Stimulated activated naive CD8-positive, alpha-beta T cell treated with anti-CD3 and anti-CD28 coated beads, Interleukin-15, amount 100 ng/mL, for 72 hours (primary cell): ENCODE data around the gene LDLRAD4.
A peak's percentile ranks its signal among the peaks of the same experiment; 100 is the strongest.

Experiments used
- ATAC-seq: fragments of 150-1000 bp; cut with Tn5 transposase; 2 replicates; pipeline ENCODE4 v1.10.0; 2021; ENCODE audit warnings: mild to moderate bottlenecking, moderate library complexity
- DNase-seq, 2 donors: peaks; one replicate each; pipeline ENCODE4 v3.0.0; 2021 to 2022
- H3K27ac Mint-ChIP-seq, 2 donors: one replicate each; pipeline ENCODE4 v1.8.0; 2022; ENCODE audit warnings: mild to moderate bottlenecking in 2 of 2, mixed read lengths in 2 of 2, moderate library complexity in 2 of 2
- H3K27me3 Mint-ChIP-seq: one replicate; pipeline ENCODE4 v1.8.0; 2022; ENCODE audit warnings: mixed read lengths
- H3K4me1 Mint-ChIP-seq: one replicate; pipeline ENCODE4 v1.8.0; 2022; ENCODE audit warnings: mild to moderate bottlenecking, mixed read lengths
- H3K4me3 Mint-ChIP-seq, 2 donors: one replicate each; pipeline ENCODE4 v1.8.0; 2022; ENCODE audit warnings: mild to moderate bottlenecking in 2 of 2, mixed read lengths in 2 of 2, moderate library complexity in 1 of 2
- H3K9me3 Mint-ChIP-seq, 2 donors: one replicate each; pipeline ENCODE4 v1.8.0; 2022; ENCODE audit warnings: mixed read lengths in 2 of 2

The LDLRAD4 gene

DNA sequence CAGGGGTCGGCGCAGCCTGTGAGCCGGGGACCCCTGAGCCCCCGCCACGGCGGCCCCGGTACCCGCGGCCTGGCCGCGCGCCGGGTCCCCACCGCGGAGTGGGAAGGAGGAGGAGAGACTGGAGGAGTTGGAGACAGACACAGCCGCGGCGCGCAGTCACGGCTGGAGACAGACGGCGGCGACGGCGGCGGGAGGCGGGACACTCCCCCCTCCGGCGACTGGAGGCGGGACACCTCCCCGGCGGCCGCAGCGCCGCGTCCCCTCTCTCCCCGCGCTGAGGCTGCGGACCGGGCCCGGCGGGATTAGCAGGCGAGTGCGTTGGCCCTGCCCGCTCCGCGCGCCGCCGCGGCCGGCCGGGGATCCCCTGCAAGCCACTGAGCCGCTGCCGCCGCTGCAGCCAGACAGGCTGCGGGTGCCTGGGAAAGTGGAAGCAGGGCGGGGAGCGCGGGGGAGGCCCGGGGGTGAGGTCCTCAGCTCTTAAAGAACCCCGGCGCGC is 1.0 kb upstream of the LDLRAD4 start:
- no peaks in the 10 kb centered on the region for H3K9me3 Mint-ChIP-seq
- DNase-seq (peak; percentile 71 to 76), ATAC-seq (peak; percentile 59)
- H3K27me3 Mint-ChIP-seq, result peaks cover 36% of the 10 kb centered on the region
- H3K4me1 Mint-ChIP-seq, result peaks cover 47% of the 10 kb centered on the region
- peak overlapping the region; percentile 82 to 84 for H3K4me3 Mint-ChIP-seq
- H3K27ac Mint-ChIP-seq, result no peak overlapping the region

DNA sequence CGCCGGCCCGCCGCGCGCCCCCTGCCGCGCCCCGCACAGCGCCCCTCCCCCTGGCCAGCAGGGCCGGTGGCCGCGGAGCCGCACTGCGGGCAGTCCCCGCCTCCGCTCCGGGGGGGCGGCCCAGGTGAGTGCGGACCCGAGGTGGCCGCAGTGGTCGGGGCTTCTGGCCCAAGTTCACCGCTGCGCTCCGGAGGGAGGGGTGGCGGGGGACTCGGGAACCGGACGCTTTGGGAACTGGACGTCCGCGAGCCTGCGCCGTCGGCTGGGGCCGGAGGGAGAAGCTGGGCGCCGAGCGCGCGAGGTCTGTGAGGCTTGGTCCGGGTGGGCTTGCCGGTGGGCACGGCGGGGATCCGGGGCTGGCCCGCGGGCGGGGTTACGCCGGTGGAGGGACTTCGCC is 591 bp upstream of the LDLRAD4 start:
- Mint-ChIP-seq H3K9me3 (no peaks in the 10 kb centered on the region), H3K4me3 (peak overlapping the region; percentile 61 to 89), H3K27me3 (peaks cover 36% of the 10 kb centered on the region), H3K27ac (no peak overlapping the region), H3K4me1 (peaks cover 51% of the 10 kb centered on the region)
- DNase-seq, result peak in 1 of 2 donors; percentile 39
- no peak for ATAC-seq

DNA sequence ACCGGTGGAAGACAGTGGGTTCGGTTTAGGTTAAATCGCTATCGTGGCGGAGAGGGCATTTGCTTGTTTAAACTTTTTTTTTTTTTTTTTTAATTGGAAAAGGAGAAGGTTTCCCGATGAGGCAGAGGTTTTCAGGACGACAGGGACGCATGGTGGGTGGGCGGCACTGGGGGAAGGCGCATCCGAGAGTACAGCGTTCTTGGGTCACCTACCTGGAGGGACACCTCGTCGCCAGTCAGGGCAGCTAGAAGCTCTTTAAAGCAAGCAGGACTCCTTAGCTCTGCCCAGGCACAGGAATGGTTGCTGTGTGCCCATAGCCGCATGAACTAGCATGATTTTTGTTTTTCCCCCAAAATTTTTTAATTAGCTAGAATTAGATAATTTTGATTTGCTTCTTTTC is 437 bp downstream of the LDLRAD4 start:
- peak overlapping the region; percentile 87 to 89 for H3K4me3 Mint-ChIP-seq
- DNase-seq (no peak), ATAC-seq (no peak)
- H3K27me3 Mint-ChIP-seq, result peaks cover 32% of the 10 kb centered on the region
- H3K27ac Mint-ChIP-seq, result peak overlapping the region in 1 of 2 donors; percentile 89
- no peaks in the 10 kb centered on the region for H3K9me3 Mint-ChIP-seq
- H3K4me1 Mint-ChIP-seq, result peaks cover 55% of the 10 kb centered on the region

DNA sequence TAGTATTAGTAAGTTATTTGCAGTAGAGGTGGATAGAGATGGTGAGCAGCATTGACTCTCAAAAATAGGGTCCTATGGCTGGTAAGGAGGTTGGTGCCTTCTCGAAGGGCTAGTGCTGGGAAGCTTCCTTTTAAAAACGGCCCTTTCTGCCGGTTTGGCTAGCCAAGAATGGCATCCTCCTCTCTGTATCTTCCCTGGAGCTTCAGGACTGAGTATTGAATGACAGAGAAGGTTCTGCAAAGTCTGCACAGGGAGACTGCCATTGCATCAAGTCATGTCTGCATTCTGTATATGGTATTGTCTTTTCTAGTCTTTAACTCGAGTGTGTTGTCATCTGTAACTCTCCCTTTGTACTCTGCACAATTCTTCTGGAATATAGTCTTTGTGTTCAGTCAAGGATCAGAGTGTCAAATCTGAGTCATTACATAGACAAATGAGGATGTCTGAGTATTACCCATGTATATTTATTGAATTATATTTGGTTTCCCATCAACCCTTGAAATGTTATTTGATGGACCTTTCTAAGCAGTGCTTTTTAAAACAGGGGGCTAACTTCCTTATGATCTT is 1.1 kb downstream of the LDLRAD4 start:
- H3K27ac Mint-ChIP-seq, result peak overlapping the region in 1 of 2 donors; percentile 89
- DNase-seq (no peak), ATAC-seq (no peak)
- peak overlapping the region; percentile 87 to 89 for H3K4me3 Mint-ChIP-seq
- peaks cover 55% of the 10 kb centered on the region for H3K4me1 Mint-ChIP-seq
- H3K9me3 Mint-ChIP-seq, result no peaks in the 10 kb centered on the region
- peaks cover 27% of the 10 kb centered on the region for H3K27me3 Mint-ChIP-seq

DNA sequence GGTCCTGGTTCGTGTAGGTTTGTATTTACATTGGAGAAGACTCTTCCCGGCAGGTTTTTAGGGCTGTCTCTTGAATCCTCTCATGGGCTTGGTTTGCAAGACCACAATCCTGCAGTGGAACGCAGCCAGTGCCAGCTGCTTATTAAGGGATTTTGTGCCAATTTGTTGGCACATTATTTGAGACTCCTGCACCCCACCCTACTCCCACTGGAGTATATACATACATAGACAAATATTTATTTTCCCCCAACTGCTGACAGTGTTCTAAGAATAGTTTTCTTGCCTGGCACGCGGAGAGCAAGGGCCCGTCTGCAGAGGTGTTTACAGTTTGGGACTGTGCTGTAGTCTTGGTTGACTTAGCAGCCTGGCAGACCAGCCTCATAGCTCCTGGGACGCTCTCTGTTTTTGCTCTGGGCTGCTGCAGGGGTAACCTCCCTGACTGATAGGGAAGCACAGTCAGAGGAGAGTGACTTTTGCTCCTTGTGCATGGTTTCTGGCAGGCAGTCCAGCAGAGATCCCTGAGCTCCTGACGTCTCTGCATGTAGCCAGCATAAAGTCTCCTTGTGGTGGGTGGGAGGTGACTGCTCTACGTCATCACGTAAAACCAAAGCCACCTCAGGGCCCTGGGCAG is 1.9 kb downstream of the LDLRAD4 start:
- peak overlapping the region; percentile 60 to 87 for H3K4me3 Mint-ChIP-seq
- H3K4me1 Mint-ChIP-seq, result peaks cover 55% of the 10 kb centered on the region
- peaks cover 19% of the 10 kb centered on the region for H3K27me3 Mint-ChIP-seq
- DNase-seq, result no peak
- peak overlapping the region in 1 of 2 donors; percentile 9 for H3K27ac Mint-ChIP-seq
- no peak for ATAC-seq
- no peaks in the 10 kb centered on the region for H3K9me3 Mint-ChIP-seq

DNA sequence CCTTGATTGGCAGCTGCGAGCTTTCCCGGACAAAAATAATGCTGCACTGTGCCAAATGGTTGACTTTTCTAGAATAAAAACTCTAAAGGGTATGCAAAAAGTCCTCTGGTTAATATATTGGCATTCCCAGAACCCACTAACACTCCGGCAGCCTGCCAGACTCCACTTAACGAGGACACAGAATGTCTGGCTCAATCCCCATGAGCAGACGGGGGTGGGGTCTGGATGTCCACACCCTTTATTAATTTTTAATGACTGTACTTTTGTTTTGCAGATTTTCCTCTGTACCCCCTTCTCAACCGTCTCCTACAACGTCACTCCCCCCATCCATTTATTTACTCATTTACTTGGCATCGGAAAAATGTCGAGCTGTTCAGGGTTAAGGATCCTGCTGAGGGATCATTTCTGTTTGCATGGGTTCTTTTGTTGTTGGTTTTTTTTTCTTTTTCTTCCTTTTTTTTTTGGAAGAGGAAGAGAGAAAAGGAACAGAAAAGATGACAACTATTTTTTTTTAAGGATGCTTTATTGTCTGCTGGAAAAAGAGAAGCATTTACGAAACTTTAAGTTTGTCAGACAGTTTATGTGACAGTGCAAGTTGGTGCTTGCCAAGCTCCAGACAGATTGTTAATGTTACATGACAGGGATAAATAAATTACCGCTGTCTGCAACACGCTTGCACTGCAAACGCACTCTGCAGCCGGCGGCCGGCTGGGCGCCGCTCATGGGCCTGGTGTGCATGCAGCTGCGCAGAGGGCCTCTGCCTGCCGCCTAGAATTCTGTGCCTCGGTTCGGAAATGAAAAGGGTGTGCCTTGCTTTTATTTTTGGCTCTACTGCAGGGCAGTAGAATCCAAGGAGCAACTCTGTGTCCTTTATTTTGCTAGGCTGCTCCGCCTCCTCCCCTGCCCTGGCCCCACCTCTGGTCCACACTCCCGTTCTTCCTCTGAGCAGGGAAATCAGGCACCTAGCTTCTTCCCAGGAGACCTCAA is 3.6 kb downstream of the LDLRAD4 start:
- H3K4me3 Mint-ChIP-seq, result no peak overlapping the region

DNA sequence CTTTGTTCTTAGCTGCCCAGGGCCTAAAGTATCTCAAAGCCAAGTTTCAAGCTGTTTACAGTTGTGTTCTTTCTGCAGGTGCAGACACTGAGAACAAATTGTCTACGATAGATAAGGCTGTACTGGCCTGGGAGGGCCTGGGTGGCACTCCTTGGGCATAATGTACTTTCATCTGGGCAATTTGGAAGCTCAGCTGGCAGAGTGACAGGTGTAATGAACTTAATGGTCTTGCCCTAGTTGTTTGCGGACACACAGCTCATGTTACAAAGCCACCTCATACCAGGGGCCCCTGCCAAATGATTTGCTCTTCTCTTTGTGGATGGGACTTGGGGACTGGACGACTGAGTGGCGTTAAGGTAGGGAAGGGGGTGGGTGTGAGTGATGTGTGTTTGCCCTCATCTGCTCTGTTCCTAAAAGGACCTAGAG is 4.3 kb downstream of the LDLRAD4 start:
- peaks cover 46% of the 10 kb centered on the region for H3K4me1 Mint-ChIP-seq

More for the DNA sequence above, 3.6 kb downstream of the LDLRAD4 start:
- Mint-ChIP-seq H3K9me3 (no peaks in the 10 kb centered on the region), H3K4me1 (peaks cover 46% of the 10 kb centered on the region), H3K27ac (no peak overlapping the region), H3K27me3 (peaks cover 15% of the 10 kb centered on the region)
- ATAC-seq (no peak), DNase-seq (no peak)

DNA sequence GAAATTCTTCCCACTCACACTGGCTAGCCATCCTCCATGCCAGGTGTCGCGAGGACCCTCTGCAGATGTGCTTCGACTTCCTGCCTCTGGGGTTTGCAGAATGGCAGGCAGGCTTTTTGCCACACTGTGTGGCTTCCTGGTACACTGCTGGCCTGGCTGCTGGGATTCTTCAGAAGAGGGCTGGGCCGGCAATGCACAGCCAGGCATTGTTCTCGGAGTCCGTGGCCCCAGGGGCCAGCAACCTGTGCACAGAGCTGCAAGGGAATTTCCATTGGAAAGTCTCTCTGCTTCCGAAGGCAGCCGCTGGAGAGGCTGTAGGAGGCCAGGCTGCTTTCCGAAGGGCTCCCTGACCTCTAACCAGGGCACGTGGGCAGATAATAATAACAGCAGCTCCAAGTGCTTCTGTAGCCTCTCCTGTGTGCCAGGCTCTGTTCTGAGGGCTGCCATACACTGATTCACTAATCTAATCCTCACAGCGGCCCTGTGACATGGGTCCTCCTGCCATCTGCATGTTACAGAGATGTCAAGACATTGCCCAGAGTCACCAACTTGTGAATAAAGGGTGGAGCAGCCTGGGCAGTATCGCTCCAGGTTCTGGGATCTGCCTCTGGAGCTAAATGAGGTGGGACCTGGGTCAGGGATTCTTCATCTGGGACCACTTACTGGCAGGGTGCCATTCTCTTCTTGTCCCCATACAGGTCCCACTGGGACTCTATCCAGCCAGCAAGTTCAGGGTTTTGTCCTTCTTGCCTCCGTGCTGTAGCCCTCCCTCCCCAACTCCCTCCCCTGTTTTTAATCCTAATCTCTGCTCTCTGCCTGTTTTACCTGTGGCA is 5.0 kb downstream of the LDLRAD4 start:
- ATAC-seq (no peak), DNase-seq (no peak)
- Mint-ChIP-seq H3K9me3 (no peaks in the 10 kb centered on the region), H3K27ac (no peak overlapping the region), H3K27me3 (peaks cover 15% of the 10 kb centered on the region), H3K4me1 (peaks cover 46% of the 10 kb centered on the region), H3K4me3 (no peak overlapping the region)

More for the DNA sequence above, 4.3 kb downstream of the LDLRAD4 start:
- Mint-ChIP-seq H3K4me3 (no peak overlapping the region), H3K27ac (no peak overlapping the region), H3K27me3 (peaks cover 15% of the 10 kb centered on the region), H3K9me3 (no peaks in the 10 kb centered on the region)
- DNase-seq, result no peak
- no peak for ATAC-seq

DNA sequence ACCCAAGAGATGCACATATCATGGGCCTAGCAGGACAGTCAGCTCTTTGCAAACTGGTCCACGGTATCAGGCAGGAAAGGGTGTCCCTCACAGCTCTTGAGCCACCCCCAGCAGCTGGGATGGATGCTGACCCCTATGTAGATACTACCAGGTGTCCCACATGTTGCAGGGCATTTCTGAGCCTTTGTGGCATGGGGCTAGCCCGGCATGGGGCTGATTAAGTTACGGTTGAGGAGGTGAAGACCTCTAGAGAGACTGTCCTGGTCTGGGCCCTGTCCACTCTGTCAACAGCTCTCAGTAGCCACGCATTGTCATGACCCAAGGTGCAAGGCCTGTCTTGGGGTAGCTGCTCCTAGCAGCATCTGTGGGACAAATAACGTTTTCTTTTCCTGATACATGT is 6.7 kb downstream of the LDLRAD4 start:
- Mint-ChIP-seq H3K9me3 (no peaks in the 10 kb centered on the region), H3K27me3 (peaks cover 13% of the 10 kb centered on the region), H3K4me3 (no peak overlapping the region), H3K4me1 (peaks cover 40% of the 10 kb centered on the region), H3K27ac (no peak overlapping the region)
- ATAC-seq (no peak), DNase-seq (no peak)

DNA sequence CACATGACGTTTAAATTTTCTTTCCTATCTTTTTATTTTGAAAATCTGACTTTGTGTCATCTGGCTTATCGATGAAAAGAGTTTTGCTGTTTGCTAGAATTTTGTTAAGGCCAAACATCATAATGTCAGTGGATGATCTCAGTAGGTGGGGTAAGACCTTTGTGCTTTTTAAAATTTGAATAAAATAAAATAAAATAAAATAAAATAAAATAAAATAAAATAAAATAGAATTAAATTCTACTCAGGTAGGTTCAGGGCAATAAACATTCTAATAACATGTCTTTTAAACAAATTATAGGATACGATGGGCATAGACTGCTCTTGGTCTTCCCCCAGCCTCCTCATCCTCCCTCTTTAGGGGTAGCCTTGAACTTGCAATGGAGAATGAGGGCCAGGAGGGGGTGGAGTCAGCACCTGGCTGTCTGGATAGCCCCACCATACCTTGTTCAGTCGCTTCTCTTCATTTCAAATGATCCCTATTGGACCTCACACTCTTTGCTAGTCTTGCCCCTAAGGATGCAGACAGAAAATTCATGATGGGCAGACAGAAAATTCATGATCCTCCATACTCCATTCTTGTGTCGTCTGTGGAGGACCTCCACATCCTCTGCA is 8.1 kb downstream of the LDLRAD4 start:
- no peak overlapping the region for H3K27ac Mint-ChIP-seq
- ATAC-seq, result no peak
- no peaks in the 10 kb centered on the region for H3K27me3 Mint-ChIP-seq
- DNase-seq, result no peak
- H3K4me3 Mint-ChIP-seq, result no peak overlapping the region
- H3K4me1 Mint-ChIP-seq, result peaks cover 26% of the 10 kb centered on the region
- no peaks in the 10 kb centered on the region for H3K9me3 Mint-ChIP-seq

DNA sequence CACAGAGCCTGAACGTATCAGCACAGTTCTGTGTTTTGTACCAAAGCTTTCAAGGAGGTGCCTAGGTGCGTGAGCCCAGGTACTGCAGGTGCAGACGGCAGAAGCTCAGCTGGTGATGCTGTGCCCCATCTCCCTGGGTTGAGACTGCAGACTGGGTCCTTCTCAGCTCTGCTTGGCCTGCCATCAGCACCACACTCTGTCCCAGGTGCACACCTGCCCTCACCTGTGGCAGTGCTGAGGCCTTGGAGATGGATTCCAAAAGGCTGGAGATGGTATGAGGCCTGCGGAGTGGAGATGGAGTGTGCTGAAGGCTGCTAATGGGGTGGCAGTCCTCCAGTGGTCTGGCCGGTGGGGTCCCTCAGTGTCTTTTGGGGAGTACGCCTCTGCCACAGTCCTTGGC is 9.3 kb downstream of the LDLRAD4 start:
- H3K4me1 Mint-ChIP-seq, result peaks cover 19% of the 10 kb centered on the region
- H3K27ac Mint-ChIP-seq, result no peak overlapping the region
- ATAC-seq (no peak), DNase-seq (no peak)
- H3K4me3 Mint-ChIP-seq, result no peak overlapping the region
- H3K27me3 Mint-ChIP-seq, result no peaks in the 10 kb centered on the region
- H3K9me3 Mint-ChIP-seq, result no peaks in the 10 kb centered on the region

DNA sequence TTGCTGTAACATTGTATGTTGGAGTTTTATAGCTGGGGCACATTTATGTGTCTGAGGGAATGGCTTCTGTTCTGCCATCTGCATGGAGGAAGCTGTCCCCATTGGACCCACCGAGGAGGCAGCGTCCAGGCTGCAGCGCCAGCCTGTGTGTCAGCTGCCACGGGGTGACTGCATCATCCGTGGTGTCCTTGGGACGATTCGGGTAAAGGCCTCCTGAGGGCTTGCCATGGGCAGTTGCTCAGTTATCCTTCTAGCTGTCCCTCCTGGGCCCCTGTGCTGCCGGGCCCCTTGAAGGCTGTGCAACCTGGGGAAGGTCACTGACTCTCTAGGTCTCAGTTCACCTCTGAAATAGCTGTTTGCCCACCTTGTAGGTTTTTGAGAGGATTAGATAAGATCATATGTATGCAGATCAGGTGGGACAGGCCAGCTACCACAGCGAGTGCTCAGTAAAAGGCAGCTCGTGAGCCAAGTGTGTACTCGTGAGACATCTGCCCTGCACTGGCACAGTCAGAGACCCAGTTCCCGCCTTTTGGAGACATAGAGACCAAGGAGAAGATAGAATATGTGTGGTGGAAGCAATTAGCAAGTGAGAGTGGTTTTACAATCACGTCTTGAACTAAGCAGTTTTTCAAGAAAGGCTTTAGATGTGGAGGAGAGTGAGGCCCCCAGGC is 10.6 kb downstream of the LDLRAD4 start:
- DNase-seq, result no peak
- no peak for ATAC-seq
- H3K27me3 Mint-ChIP-seq, result no peaks in the 10 kb centered on the region
- peaks cover 19% of the 10 kb centered on the region for H3K4me1 Mint-ChIP-seq
- peak overlapping the region in 1 of 2 donors; percentile 34 for H3K27ac Mint-ChIP-seq
- H3K4me3 Mint-ChIP-seq, result no peak overlapping the region
- H3K9me3 Mint-ChIP-seq, result no peaks in the 10 kb centered on the region

DNA sequence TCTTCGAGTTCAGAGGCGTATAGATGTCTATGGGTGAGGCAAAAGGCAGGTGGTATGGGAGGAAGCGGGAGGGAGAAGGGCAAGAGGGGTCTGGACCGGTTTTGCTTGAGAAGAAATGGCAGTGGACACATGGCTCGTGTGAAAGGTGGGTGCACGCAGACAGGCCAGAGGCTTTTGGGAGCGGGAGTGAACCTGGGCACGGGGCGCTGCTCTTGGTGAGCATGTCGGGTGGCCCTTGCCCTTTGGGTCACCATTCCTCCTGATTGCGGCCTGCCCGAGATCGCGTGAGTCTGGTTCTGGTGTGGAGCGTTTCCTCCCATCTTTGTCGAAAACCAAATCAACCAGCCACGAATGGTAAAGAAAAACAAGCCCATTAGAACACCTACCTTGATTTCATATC is 12.6 kb downstream of the LDLRAD4 start:
- ATAC-seq, result no peak
- DNase-seq, result no peak
- Mint-ChIP-seq H3K27ac (no peak overlapping the region), H3K27me3 (no peaks in the 10 kb centered on the region), H3K4me3 (no peak overlapping the region), H3K4me1 (peaks cover 22% of the 10 kb centered on the region), H3K9me3 (no peaks in the 10 kb centered on the region)
